ENCODE data around the gene SCTR.

The SCTR gene

DNA sequence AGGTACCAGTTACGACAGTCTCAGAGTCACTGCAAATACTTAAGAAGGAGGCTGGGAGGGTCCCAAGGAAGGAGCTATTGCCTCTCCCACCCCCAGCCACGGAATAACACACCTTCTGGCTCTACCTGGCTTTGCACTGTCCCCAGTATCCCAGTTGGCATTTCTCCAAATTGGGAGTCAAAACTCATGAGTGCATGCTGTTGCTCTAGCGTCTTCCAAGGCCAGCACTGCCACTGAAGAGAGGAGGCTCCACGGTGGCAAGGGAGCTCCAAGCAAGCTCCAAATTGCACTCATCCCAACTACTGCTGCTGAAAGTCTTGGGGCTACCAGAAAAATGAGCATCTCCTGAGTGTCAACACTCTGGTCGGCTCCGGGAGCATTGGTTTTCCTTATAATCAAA, 1.6 kb downstream of the SCTR start:
- DNase-seq: peak; percentile 13

DNA sequence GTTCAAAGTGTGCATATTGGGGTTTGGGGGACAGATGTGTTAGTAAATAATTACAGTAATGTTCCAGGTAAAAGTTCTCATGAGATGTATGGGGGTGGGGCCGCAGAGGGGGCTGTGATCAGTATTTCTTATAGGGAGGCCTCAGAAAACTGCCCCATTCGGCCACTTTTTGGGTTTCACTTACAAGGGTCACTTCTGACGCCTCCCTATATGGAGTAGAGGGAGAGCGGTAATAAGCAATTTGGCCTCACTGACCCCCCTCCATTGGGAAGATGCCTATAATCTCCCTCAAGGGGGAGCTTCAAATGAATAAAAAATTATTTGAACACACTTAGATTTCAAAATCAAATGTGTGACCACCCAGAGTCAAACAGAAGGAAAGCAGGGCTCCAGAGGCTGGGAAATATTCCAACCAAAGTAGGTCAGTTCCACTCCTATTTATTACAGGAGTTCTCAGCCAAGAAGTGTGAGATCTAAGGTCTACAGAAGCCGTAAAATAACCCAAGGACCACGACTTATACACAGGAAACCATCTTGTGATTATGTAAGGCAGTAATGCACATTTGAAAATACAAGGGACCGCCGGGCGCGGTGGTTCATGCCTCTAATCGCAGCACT, 2.7 kb downstream of the SCTR start:
- DNase-seq: no peak

DNA sequence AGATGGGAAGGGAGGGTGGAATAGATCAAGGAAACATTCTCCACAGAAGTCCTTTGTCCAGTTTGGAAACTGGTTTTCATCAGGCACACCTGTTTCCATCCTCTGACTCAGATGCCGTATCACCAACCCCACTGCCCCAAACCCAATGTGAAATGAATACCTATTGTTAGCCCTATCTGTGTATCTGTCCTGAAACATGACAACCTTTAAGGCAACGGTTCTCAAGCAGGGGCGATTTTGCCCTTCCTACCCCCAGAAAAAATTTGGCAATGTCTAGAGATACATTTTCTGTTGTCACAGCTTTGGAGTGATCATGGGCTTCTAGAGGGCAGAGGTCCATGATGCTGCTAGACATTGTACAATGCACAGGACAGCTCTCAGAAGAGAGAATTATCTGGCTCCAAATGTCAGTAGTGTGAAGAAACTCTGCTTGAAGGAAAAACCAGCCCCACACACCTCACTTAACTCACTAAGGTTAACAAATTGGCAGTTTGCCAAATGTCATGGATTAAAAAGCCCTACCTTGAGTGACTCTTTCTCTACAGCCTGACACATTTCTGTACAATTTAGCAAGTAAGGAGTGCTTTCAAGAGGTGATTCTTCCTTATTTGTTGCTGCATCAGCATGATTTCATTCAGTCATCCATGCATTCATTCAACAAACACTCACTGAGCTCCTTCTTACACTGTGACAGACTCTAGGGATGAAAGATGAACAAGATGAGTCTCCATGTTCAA, 3.4 kb downstream of the SCTR start:
- DNase-seq: peak; percentile 29

DNA sequence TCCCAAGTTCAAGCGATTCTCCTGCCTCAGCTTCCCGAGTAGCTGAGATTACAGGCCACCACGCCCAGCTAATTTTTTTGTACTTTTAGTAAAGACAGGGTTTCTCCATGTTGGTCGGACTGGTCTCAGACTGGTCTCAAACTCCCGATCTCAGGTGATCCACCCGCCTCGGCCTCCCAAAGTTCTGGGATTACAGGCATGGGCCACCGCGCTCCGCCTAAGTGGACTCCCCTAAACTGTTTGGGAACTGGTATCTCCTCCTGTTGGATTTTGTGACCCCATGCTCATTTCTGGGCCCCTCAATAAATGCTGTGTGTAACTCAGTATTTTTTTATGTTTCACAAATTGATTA, 5.2 kb downstream of the SCTR start:
- no peak for DNase-seq

DNA sequence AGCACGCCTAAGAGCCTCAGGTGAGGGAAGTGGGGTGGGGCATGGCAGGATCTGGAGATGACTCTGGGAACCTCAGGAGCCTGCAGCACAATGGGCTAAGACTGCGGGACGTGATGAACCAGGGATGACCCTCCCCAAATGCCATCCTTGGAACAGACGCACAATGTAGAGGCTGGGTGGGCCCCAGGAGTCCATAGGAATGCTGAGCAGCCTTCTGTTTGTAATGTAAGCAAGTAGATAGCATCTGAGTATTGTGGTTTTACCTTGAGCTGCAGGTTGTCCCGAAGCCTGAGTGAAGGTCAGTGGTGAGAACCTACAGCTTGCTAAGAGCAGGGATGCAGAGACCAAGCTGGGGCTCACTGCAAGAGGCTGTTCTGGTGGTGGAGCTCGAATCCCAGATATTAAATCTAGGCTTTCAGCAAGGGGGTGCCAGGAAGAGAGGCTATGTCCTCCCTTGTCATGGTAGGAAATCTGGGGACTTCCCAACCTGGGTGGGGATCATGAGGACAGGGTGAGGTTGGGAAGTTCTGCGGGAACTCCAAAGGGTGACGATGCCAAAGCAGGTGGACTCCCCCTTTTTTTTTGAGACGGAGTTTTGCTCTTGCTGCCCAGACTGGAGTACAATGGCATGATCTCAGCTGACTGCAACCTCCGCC, 5.8 kb downstream of the SCTR start:
- DNase-seq: no peak

DNA sequence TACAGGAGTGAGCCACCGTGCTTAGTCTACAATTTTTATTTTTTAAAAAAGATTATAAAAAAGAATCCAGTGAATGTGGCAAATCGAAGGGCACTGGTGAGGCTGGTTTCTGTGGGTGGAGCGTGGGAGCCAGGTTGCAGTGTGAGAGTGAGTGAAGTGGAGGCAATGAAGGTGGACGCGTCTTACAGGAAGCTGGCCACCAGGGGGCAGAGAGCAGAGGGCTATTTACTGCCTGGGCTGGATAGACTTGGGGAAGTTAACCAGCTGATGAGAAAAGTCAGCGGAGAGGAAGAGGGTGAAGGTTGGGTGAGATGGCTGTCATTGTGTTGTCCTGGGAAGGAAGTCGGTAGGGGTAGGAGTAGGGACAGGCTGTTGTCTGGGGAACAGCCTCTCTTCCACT, 6.8 kb downstream of the SCTR start:
- DNase-seq: peak; percentile 83

DNA sequence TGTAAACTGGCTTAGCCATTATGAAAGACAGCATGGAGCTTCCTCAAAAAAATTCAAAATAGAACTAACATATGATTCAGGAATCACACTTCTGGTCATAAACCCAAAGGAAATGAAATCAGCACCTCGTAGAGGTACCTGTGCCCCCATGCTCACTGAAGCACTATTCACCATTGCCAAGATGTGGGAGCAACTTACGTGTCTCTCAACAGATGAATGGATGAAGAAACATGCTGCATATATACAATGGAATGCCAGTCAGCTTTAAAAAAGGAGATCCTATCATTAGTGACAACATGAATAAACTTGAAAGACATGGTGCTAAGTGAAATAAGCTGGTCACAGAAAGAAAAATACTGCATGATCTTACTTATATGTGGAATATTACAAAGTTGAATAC, 8.2 kb downstream of the SCTR start:
- DNase-seq: no peak

DNA sequence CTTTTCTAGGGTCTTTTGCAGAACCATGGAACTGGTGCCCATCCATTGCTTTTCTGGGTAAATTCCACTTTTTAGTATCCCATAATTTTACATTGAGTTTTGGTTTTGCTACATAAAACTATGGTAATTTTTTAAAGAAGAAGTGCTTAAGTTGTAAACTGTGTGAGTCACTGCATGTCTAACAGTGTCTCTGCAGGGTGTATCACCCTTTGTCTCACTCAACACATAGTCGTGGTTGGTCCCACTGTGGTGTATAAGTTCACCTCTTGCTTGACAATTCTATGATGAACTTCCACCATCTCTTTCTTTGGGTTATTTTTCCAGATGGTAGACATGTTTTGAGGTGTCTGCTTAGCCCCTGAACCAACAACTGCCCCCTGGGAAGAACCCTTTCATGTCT, 10.5 kb downstream of the SCTR start:
- DNase-seq: no peak

DNA sequence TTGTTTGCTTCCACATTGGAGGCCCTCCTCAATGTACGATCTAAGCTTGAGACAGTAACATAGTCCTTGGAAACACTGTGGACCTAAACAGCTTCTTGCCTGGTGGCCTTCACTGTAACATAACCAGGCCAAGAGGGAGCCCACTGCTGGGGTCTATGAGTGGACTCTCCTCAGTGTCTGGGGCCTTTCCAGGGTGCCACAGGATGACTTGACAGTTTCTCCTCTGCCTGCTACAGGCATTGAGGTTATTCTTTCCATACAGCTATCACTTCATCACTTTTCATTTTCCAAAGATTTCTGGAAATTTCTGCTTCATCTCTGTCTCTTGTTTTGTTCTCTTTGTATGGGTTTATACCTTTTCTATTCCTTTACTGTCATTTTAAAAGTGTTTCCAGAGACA, 11.3 kb downstream of the SCTR start:
- no peak for DNase-seq

DNA sequence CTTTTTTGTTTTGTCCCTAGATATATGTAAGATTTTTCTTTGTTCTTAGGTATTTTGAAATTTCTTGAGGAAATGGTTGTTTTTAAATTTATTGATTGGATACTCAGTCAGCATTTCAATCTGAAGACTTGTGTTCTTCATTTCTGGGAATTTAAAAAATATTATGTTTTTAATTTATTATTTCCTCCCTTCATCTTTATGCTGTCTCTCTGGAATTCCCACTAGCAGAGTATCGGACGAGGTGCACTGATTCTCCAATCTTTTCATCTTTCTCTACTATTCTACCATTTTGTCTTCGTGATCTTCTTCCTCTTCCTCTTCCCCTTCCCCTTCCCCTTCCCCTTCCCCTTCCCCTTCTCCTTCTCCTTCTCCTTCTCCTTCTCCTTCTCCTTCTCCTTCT, 12.3 kb downstream of the SCTR start:
- DNase-seq: no peak

DNA sequence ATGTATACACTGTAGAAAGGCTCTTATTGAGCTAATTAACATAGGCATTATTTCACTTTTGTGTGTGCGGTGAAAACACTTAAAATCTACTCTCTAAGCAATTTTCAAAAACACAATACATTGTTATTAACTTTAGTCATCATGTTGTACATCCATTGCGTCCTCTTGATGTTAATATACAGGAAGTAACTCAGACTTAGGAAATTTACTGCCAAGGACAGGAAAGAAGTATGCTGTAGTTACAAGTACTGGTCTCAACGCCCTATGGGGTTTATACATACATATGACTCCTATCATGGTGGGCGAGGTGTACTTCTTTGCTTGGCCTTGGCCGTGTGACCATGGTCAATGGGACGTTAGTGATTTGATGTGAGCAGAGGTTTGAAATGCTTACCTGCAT, 15.5 kb downstream of the SCTR start:
- DNase-seq: no peak

DNA sequence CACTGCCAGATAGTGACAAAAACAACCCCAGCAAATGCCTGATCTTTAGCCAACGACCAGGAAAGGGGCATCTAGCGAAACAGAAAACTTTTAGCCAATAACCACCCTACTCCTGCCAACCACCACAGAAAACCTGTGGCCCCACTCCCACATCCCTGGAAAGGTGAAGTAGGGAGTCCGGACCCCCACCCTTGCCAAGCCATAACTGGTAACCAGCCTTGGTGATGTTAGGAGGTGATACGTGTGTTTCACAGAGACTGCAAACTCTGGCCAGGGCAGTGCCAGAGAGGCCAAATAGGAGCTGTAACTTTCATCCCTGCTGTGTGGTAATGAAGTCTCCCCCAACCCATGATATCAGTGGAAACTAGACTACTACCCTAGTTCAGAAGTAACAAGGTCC, 27.6 kb downstream of the SCTR start:
- no peak for DNase-seq

DNA sequence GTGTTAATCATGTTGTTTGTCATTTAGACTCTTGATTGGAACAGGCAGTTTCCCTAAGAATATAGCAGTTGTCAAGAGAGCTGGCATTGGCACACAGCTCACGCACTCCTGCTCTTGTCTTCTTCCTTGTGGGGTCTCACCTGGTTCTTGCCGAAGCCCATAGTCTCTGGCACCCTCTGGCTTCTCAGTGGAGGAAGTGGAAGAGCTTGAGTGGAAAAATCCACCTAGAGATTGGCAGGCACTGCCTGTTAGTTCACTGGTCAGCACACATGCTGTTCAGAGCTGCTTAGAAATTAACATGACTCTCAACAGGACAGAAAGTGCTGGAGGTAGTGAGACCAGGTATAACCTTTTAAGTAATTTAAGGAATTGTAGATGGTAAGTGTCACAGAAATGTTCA, 28.3 kb downstream of the SCTR start:
- no peak for DNase-seq

DNA sequence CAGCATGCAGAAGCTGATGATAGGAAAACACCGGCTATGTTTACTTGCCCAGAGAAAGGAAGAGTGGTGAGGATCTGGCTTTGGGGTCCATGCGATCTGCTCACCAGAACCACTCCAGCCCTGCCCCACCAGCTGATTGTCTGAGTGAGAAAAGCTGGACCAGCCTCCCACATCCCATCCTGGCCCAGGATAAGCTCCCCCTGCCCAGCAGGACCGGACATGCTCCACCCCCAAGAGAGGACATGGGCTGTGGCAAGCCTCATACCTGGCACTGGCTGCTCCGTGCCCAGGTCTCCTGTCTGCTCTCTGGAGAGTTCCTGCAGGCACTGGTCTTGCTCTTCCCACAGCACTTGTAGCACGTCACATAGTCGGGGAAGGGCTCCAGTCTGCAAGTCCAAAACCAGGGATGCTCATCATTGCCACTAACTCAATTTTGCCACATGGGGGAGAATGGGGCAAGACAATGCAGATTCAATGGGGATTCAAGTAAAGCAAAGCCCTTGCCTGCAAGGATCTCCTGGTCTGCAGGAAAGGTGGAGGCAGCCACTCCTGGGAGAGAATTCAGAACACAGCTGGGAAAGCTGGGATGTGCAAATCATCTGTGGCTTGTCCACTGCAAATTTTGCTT, 30.0 kb downstream of the SCTR start:
- DNase-seq: no peak

DNA sequence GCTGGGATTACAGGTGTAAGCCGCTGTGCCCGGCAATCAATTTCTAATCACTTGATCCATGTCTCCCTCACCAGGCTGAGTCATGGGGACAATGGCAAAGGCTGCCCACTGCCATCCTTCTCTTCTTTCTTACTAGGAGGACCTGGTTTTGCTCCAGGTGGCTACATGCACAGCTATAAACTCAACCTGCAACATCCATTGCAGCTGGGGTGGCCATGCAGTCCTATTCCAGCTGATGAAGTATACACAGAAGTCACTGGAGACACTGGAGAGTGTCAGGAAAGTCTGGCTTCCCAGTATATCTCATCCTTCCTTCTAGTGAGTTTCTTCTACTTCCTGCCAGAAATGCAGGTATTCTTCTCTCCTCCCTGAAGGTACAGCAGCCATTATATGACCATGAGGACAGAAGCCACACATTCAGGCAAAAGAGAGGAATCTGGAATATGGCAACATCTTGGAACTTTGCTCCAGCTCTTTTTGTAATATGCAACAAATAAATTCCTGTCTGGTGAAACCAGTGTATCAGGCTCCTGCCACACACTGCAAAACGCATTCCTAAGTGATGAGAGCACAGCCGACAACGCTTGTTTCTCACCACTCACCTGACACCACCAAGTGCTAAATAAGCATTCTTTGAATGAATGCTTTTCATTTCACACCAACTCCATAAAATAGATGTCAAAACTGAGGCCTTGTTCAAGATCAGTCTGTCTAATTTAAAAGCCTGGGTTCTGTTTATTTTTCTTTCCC, 32.3 kb downstream of the SCTR start:
- peak; percentile 84 for DNase-seq

DNA sequence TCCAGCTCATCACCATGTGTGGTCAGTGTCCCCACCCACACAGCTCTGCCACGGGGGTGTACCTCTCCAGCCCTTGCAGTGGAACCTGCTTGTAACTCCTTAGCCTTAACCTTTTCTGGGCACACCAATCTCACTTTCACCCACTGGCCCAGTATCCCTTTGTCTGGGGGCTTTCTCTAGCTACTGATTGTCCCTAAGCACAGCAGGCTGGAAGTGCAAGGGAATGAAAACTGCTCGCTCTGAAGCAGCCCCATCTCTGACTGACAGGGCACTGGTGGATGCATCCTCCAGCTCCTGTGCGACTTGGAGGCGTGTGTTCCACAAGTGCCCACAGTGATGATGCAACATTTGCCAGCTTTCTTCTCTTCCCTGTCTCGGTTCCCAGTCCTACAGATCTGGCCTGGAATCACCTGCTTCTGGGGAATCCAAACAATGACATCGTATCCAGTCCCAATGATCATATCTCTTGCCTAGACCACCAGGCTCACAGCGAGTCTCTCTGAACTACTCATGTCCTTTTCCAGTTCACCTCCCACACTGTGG, 33.6 kb downstream of the SCTR start:
- DNase-seq: peak; percentile 45

DNA sequence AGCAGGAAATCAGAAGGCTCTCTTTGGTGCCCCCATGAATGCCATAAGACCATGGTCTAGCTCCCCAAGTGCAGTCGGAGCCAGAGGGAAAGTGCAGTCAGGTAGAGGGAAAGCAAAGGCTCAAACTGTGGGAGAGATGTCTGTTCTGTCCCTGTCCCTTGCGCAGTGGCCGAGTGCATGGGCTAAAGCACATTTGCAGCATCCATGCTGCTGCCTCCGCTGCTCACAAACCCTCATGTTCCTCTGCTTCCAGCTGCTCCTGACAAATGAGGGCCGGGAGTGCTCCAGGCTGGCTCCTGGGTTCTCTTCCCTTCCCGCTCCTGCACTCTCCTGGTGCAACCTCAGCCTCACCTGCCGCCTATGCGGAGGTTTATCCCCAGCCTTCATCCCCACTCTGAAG, 34.2 kb downstream of the SCTR start:
- DNase-seq: no peak

DNA sequence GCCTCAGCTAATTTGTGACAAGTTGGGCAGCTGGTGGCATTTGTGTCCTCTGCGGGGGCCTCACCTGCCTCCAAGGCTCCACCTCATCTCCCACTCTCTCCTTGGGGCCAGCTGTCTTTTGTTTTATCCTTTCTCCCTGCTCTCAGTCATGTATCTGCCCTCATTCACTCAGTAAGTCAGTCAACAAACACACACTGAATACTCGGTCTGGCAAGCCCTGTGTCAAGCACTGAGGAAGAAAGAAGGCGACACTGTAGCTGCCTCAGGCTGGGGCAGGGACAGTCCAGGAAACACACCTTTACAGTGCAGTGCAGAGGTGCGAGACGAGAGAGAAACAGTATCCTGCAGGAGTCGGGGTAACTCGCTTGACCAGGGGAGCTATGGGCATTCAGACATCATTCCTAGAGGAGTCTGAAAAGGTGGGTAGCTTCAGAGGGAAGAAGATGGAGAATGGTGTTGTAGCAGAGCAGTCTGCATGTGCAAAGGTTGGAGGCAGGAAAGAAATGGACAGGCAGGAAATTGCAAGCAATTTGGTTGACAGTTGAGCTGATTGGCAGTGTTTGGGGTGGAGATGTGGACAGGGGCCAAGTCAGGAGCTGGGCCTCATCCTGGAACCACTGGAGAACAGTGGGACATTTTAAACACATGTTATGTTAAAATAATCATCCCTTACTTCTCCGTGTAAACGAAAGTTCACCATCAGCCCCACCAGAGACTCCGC, 34.9 kb downstream of the SCTR start:
- no peak for DNase-seq

DNA sequence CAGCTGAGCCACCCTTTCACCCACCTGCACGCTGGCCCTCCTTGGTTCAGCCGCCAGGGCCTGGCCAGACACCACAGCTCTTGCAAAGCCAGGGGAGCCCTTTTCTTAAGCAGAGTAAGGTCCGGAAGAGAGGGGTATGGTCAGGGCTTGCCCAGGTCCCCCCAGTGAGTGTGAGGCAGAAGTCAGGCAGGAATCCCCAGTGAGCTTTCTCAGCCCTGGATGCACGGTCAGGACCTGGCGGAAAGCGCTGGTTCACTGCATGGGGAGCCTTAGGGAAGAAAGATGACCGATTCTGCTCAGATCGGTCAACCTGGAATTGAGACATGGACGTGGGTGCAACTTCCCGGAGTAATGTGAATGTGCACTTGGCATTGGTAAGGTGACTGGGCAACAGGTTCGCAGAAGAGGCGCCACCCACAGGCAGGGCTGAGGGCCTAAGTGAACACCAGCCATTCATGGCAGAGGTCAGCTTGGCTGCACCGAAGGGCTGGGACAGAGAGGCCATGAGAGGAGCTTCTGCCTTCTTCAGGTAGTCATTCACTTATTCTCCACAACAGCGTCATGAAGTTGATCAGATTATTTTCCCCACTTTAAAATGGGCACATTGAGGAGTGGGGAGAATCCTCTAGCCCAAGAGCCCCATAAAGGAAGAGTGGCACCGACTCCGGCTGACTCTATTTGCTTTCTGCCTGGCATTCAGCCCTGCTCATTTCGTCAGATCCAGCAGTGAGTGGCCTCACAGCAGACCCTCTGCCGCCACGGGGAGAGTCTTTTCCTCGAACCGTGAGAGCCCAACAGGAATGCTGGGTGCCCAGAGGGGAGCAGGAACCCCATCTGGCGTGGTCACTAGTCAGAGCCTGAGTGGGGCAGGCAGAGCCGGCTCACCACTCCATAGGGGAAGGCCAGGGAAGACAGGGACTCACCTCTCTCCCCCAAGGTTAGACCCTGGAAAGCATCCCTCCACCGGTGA, 35.8 kb downstream of the SCTR start:
- peak; percentile 50 for DNase-seq

DNA sequence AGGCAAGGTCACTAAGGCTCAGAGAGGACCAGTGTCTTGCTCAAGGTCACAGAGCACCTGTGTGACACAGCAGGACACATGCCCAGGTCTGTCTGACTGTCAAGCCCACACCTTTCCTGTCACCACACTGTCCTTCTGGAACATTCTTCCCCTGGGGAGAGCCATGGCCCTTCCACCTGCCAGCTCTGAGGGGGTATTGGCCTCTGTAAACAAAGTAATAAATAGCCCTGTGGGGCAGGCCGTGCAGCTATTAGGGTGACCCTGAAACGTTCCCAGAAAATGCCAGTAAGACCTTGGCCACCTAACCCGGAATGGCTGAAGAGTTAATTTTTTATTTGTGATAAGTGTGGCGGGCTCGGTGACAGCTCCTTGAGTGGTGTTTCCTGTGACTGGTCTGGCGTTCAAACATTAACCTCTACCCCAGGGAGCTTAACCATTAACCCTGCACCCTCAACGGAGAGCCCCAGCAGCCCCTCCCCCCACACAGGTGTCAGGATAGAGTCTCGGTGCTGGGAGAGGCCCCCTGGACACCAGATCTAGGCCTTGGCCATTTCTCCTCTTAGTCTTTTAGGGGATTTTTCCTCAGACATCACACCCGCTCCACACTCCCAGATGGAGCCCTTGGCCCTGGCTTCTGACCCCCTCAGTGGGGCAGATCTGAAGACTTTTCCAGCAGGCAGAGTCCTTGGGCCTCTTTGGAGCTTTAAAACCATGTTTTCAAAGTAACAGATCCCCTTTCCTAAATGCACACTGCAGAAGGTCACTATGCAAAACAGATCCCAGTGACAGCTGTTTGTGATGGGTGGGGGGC, 36.6 kb downstream of the SCTR start:
- DNase-seq: peak; percentile 97

Measured in DMS53 (cell line).